ENCODE measurements around the gene CBLN3. TPM values are rescaled to one million over a fixed set of nuclear protein-coding genes. Genes with fewer than 3 reads are reported as not detected.

The CBLN3 gene
- total and polyA plus RNA-seq, 9 of the 15 experiments (the other 6 are each of a cell fraction or from before 2014, with no cell fraction given), result 0.05 to 0.59 (median 0.26) TPM; not detected in 1

DNA sequence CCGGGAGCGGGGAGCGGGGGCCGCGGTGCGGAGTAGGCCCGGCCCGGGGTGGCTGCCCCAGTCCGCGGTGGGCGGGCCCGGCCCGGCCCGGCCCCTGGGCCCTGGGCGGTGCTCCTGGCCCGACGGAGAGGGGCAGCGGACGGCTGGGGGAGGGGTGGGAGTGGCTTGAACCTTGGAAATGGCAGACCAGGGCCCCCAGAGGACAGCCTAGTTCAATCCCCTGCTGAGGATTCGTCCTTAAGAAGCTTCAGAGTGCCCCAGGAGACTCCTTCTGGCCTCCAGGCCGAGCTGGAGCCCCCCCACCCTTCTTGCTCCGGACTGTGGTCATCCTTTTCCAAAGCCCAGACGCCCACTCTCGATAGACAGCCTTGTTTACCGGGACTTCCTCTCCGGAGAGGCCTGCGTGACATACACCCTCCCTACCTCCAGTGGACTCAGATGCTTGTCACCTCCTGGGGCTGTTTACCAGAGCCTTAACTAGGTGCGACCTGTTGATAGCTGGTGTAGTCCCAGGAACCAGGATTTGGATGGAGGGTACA, 744 bp upstream of the CBLN3 start (continued):
- TF ChIP-seq, protein P1, sequence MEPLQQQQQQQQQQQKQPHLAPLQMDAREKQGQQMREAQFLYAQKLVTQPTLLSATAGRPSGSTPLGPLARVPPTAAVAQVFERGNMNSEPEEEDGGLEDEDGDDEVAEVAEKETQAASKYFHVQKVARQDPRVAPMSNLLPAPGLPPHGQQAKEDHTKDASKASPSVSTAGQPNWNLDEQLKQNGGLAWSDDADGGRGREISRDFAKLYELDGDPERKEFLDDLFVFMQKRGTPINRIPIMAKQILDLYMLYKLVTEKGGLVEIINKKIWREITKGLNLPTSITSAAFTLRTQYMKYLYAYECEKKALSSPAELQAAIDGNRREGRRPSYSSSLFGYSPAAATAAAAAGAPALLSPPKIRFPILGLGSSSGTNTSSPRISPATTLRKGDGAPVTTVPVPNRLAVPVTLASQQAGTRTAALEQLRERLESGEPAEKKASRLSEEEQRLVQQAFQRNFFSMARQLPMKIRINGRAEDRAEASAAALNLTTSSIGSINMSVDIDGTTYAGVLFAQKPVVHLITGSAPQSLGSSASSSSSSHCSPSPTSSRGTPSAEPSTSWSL (CRISPR knock-in tag; IDR thresholded peaks at IDR 0.05; ENCODE audit: borderline replicate concordance), result no peak
- TF ChIP-seq HLTF (IDR thresholded peaks at IDR 0.05) (no peak), JUN (IDR thresholded peaks at IDR 0.05; ENCODE audit: borderline replicate concordance, low read depth, low read length) (no peak), JUN (CRISPR knock-in tag; IDR thresholded peaks at IDR 0.05; ENCODE audit: borderline replicate concordance) (no peak), KDM4B (IDR thresholded peaks at IDR 0.05; ENCODE audit: borderline replicate concordance in 2 of 2, low read depth in 1 of 2) (no peak), CHD4 (IDR thresholded peaks at IDR 0.05; ENCODE audit: insufficient read depth, insufficient replicate concordance, low read depth, low read length, poor library complexity, severe bottlenecking) (no peak), ZKSCAN1 (IDR thresholded peaks at IDR 0.05; ENCODE audit: low read depth, low read length) (no peak), PHTF2 (CRISPR knock-in tag; IDR thresholded peaks at IDR 0.05) (no peak), POU5F1 (IDR thresholded peaks at IDR 0.05; ENCODE audit: borderline replicate concordance, low read depth, low read length, partially characterized antibody) (no peak), NFIC (IDR thresholded peaks at IDR 0.05) (no peak), NR2C1 (IDR thresholded peaks at IDR 0.05) (no peak), NR2C1 (tag; IDR thresholded peaks at IDR 0.05) (no peak), ZNF696 (CRISPR knock-in tag; conservative IDR thresholded peaks at IDR 0.05) (no peak)
- TF ChIP-seq, protein P2, sequence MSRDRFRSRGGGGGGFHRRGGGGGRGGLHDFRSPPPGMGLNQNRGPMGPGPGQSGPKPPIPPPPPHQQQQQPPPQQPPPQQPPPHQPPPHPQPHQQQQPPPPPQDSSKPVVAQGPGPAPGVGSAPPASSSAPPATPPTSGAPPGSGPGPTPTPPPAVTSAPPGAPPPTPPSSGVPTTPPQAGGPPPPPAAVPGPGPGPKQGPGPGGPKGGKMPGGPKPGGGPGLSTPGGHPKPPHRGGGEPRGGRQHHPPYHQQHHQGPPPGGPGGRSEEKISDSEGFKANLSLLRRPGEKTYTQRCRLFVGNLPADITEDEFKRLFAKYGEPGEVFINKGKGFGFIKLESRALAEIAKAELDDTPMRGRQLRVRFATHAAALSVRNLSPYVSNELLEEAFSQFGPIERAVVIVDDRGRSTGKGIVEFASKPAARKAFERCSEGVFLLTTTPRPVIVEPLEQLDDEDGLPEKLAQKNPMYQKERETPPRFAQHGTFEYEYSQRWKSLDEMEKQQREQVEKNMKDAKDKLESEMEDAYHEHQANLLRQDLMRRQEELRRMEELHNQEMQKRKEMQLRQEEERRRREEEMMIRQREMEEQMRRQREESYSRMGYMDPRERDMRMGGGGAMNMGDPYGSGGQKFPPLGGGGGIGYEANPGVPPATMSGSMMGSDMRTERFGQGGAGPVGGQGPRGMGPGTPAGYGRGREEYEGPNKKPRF (IDR thresholded peaks at IDR 0.05; ENCODE audit: low read depth, low read length), result no peak
- TF ChIP-seq, protein P3, sequence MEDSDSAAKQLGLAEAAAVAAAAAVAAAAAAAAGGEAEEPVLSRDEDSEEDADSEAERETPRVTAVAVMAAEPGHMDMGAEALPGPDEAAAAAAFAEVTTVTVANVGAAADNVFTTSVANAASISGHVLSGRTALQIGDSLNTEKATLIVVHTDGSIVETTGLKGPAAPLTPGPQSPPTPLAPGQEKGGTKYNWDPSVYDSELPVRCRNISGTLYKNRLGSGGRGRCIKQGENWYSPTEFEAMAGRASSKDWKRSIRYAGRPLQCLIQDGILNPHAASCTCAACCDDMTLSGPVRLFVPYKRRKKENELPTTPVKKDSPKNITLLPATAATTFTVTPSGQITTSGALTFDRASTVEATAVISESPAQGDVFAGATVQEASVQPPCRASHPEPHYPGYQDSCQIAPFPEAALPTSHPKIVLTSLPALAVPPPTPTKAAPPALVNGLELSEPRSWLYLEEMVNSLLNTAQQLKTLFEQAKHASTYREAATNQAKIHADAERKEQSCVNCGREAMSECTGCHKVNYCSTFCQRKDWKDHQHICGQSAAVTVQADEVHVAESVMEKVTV (CRISPR knock-in tag; IDR thresholded peaks at IDR 0.05), result no peak
- TF ChIP-seq, protein P4, sequence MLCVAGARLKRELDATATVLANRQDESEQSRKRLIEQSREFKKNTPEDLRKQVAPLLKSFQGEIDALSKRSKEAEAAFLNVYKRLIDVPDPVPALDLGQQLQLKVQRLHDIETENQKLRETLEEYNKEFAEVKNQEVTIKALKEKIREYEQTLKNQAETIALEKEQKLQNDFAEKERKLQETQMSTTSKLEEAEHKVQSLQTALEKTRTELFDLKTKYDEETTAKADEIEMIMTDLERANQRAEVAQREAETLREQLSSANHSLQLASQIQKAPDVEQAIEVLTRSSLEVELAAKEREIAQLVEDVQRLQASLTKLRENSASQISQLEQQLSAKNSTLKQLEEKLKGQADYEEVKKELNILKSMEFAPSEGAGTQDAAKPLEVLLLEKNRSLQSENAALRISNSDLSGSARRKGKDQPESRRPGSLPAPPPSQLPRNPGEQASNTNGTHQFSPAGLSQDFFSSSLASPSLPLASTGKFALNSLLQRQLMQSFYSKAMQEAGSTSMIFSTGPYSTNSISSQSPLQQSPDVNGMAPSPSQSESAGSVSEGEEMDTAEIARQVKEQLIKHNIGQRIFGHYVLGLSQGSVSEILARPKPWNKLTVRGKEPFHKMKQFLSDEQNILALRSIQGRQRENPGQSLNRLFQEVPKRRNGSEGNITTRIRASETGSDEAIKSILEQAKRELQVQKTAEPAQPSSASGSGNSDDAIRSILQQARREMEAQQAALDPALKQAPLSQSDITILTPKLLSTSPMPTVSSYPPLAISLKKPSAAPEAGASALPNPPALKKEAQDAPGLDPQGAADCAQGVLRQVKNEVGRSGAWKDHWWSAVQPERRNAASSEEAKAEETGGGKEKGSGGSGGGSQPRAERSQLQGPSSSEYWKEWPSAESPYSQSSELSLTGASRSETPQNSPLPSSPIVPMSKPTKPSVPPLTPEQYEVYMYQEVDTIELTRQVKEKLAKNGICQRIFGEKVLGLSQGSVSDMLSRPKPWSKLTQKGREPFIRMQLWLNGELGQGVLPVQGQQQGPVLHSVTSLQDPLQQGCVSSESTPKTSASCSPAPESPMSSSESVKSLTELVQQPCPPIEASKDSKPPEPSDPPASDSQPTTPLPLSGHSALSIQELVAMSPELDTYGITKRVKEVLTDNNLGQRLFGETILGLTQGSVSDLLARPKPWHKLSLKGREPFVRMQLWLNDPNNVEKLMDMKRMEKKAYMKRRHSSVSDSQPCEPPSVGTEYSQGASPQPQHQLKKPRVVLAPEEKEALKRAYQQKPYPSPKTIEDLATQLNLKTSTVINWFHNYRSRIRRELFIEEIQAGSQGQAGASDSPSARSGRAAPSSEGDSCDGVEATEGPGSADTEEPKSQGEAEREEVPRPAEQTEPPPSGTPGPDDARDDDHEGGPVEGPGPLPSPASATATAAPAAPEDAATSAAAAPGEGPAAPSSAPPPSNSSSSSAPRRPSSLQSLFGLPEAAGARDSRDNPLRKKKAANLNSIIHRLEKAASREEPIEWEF (CRISPR knock-in tag; IDR thresholded peaks at IDR 0.05), result no peak
